ENCODE data around the gene CD207.

DNA sequence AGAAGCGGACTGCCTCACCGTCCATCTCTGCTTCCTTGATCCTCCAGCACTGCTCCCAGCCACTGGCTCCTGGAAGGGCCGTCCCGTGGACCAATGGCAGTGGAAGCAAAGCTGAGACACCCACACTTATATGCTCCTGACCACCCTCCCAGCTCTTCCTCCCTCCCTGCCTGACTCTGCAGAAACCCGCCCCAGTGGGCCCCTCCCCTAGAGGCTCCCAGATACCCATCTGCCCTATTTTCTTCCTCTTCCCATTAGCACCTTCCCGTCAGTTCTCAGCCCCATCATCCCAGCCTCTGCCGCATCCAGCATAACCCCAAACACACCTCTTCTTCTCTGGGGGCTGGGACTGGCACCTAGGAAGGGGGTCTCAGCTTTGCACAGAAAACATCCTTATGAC, 15.1 kb downstream of the CD207 start, which contains the start of gene CLEC4F:
- TF ChIP-seq, protein P1, sequence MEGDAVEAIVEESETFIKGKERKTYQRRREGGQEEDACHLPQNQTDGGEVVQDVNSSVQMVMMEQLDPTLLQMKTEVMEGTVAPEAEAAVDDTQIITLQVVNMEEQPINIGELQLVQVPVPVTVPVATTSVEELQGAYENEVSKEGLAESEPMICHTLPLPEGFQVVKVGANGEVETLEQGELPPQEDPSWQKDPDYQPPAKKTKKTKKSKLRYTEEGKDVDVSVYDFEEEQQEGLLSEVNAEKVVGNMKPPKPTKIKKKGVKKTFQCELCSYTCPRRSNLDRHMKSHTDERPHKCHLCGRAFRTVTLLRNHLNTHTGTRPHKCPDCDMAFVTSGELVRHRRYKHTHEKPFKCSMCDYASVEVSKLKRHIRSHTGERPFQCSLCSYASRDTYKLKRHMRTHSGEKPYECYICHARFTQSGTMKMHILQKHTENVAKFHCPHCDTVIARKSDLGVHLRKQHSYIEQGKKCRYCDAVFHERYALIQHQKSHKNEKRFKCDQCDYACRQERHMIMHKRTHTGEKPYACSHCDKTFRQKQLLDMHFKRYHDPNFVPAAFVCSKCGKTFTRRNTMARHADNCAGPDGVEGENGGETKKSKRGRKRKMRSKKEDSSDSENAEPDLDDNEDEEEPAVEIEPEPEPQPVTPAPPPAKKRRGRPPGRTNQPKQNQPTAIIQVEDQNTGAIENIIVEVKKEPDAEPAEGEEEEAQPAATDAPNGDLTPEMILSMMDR (IDR thresholded peaks at IDR 0.05): no peak
- TF ChIP-seq EP300 (IDR thresholded peaks at IDR 0.05): no peak
- TF ChIP-seq POLR2A (IDR thresholded peaks at IDR 0.05): no peak

All from sigmoid colon (tissue), 4 donors.